Measurements from ENCODE around the gene TTC34.
A peak's percentile ranks its signal among the peaks of the same experiment; 100 is the strongest.

Gene TTC34

GRCh38 chr1:2788506-2789163, 12.9 kb downstream of the TTC34 start:
- 91% methylated on average over 19 of the region's 19 CpGs for WGBS

GRCh38 chr1:2787163-2787911, 14.2 kb downstream of the TTC34 start:
- H3K27me3 ChIP-seq (ENCODE audit: insufficient read depth, low read length): no peaks in the 10 kb centered on the region
- 87% methylated on average over 26 of the region's 26 CpGs for WGBS
- H3K36me3 ChIP-seq (ENCODE audit: insufficient read depth, low read length): no peaks in the 10 kb centered on the region
- no peak overlapping the region for H3K9ac ChIP-seq (ENCODE audit: low read depth, low read length)
- no peaks in the 10 kb centered on the region for H3K4me1 ChIP-seq (ENCODE audit: insufficient read depth, low read length)
- H3K27ac ChIP-seq (ENCODE audit: low read depth, low read length): no peak overlapping the region
- H3K4me3 ChIP-seq (ENCODE audit: low read length): no peak overlapping the region
- H3K9me3 ChIP-seq (ENCODE audit: insufficient read depth, low read depth, low read length): peaks cover 80% of the 10 kb centered on the region

More at GRCh38 chr1:2788506-2789163, 12.9 kb downstream of the TTC34 start:
- H3K4me3 ChIP-seq (ENCODE audit: low read length): peak overlapping the region; percentile 7; the same call in 1 of the 2 replicates
- no peaks in the 10 kb centered on the region for H3K36me3 ChIP-seq (ENCODE audit: insufficient read depth, low read length)
- no peak overlapping the region for H3K9ac ChIP-seq (ENCODE audit: low read depth, low read length)
- no peaks in the 10 kb centered on the region for H3K27me3 ChIP-seq (ENCODE audit: insufficient read depth, low read length)
- peaks cover 80% of the 10 kb centered on the region for H3K9me3 ChIP-seq (ENCODE audit: insufficient read depth, low read depth, low read length)
- H3K27ac ChIP-seq (ENCODE audit: low read depth, low read length): no peak overlapping the region
- H3K4me1 ChIP-seq (ENCODE audit: insufficient read depth, low read length): no peaks in the 10 kb centered on the region

GRCh38 chr1:2786329-2787162, 14.9 kb downstream of the TTC34 start:
- peaks cover 78% of the 10 kb centered on the region for H3K9me3 ChIP-seq (ENCODE audit: insufficient read depth, low read depth, low read length)
- no peak overlapping the region for H3K27ac ChIP-seq (ENCODE audit: low read depth, low read length)
- no peaks in the 10 kb centered on the region for H3K4me1 ChIP-seq (ENCODE audit: insufficient read depth, low read length)
- H3K36me3 ChIP-seq (ENCODE audit: insufficient read depth, low read length): no peaks in the 10 kb centered on the region
- no peak overlapping the region for H3K9ac ChIP-seq (ENCODE audit: low read depth, low read length)
- 82% methylated on average over 27 of the region's 27 CpGs for WGBS
- H3K4me3 ChIP-seq (ENCODE audit: low read length): no peak overlapping the region
- no peaks in the 10 kb centered on the region for H3K27me3 ChIP-seq (ENCODE audit: insufficient read depth, low read length)

GRCh38 chr1:2785631-2786328, 15.7 kb downstream of the TTC34 start:
- peaks cover 79% of the 10 kb centered on the region for H3K9me3 ChIP-seq (ENCODE audit: insufficient read depth, low read depth, low read length)
- no peaks in the 10 kb centered on the region for H3K4me1 ChIP-seq (ENCODE audit: insufficient read depth, low read length)
- no peak overlapping the region for H3K9ac ChIP-seq (ENCODE audit: low read depth, low read length)
- H3K27me3 ChIP-seq (ENCODE audit: insufficient read depth, low read length): no peaks in the 10 kb centered on the region
- no peaks in the 10 kb centered on the region for H3K36me3 ChIP-seq (ENCODE audit: insufficient read depth, low read length)
- H3K4me3 ChIP-seq (ENCODE audit: low read length): no peak overlapping the region
- H3K27ac ChIP-seq (ENCODE audit: low read depth, low read length): no peak overlapping the region
- 92% methylated on average over 23 of the region's 23 CpGs for WGBS

- H3K4me1 ChIP-seq (ENCODE audit: insufficient read depth, low read length): no peaks in the 10 kb centered on the region
- peaks cover 80% of the 10 kb centered on the region for H3K9me3 ChIP-seq (ENCODE audit: insufficient read depth, low read depth, low read length)
- no peak overlapping the region for H3K4me3 ChIP-seq (ENCODE audit: low read length)
- no peak overlapping the region for H3K9ac ChIP-seq (ENCODE audit: low read depth, low read length)
- no peaks in the 10 kb centered on the region for H3K27me3 ChIP-seq (ENCODE audit: insufficient read depth, low read length)
- H3K36me3 ChIP-seq (ENCODE audit: insufficient read depth, low read length): no peaks in the 10 kb centered on the region
- WGBS: 67% methylated on average over 19 of the region's 19 CpGs
- H3K27ac ChIP-seq (ENCODE audit: low read depth, low read length): no peak overlapping the region
Observed at GRCh38 chr1:2784854-2785630, 16.5 kb downstream of the TTC34 start.

- H3K4me3 ChIP-seq (ENCODE audit: low read length): no peak overlapping the region
- H3K27ac ChIP-seq (ENCODE audit: low read depth, low read length): no peak overlapping the region
- no peak overlapping the region for H3K9ac ChIP-seq (ENCODE audit: low read depth, low read length)
- 84% methylated on average over 29 of the region's 30 CpGs for WGBS
- H3K4me1 ChIP-seq (ENCODE audit: insufficient read depth, low read length): no peaks in the 10 kb centered on the region
- peaks cover 91% of the 10 kb centered on the region for H3K9me3 ChIP-seq (ENCODE audit: insufficient read depth, low read depth, low read length)
- no peaks in the 10 kb centered on the region for H3K36me3 ChIP-seq (ENCODE audit: insufficient read depth, low read length)
- no peaks in the 10 kb centered on the region for H3K27me3 ChIP-seq (ENCODE audit: insufficient read depth, low read length)
Observed at GRCh38 chr1:2783435-2784397, 17.8 kb downstream of the TTC34 start.

- Histone ChIP-seq H3K27me3 (ENCODE audit: insufficient read depth, low read length) (no peaks in the 10 kb centered on the region), H3K4me3 (ENCODE audit: low read length) (no peak overlapping the region), H3K36me3 (ENCODE audit: insufficient read depth, low read length) (no peaks in the 10 kb centered on the region), H3K27ac (ENCODE audit: low read depth, low read length) (no peak overlapping the region), H3K4me1 (ENCODE audit: insufficient read depth, low read length) (no peaks in the 10 kb centered on the region), H3K9ac (ENCODE audit: low read depth, low read length) (no peak overlapping the region), H3K9me3 (ENCODE audit: insufficient read depth, low read depth, low read length) (peaks cover 91% of the 10 kb centered on the region)
- WGBS: 89% methylated on average over 5 of the region's 5 CpGs
Observed at GRCh38 chr1:2783069-2783434, 18.4 kb downstream of the TTC34 start.

- Histone ChIP-seq H3K4me3 (ENCODE audit: low read length) (no peak overlapping the region), H3K4me1 (ENCODE audit: insufficient read depth, low read length) (no peaks in the 10 kb centered on the region), H3K36me3 (ENCODE audit: insufficient read depth, low read length) (no peaks in the 10 kb centered on the region), H3K27me3 (ENCODE audit: insufficient read depth, low read length) (no peaks in the 10 kb centered on the region), H3K27ac (ENCODE audit: low read depth, low read length) (no peak overlapping the region), H3K9ac (ENCODE audit: low read depth, low read length) (no peak overlapping the region), H3K9me3 (ENCODE audit: insufficient read depth, low read depth, low read length) (peaks cover 85% of the 10 kb centered on the region)
- WGBS: 63% methylated on average over 2 of the region's 2 CpGs
Observed at GRCh38 chr1:2781627-2782026, 19.9 kb downstream of the TTC34 start.

- Histone ChIP-seq H3K27ac (ENCODE audit: low read depth, low read length) (no peak overlapping the region), H3K4me3 (ENCODE audit: low read length) (no peak overlapping the region), H3K27me3 (ENCODE audit: insufficient read depth, low read length) (no peaks in the 10 kb centered on the region), H3K36me3 (ENCODE audit: insufficient read depth, low read length) (no peaks in the 10 kb centered on the region), H3K4me1 (ENCODE audit: insufficient read depth, low read length) (no peaks in the 10 kb centered on the region), H3K9ac (ENCODE audit: low read depth, low read length) (no peak overlapping the region), H3K9me3 (ENCODE audit: insufficient read depth, low read depth, low read length) (peaks cover 54% of the 10 kb centered on the region)
- 73% methylated on average over 3 of the region's 3 CpGs for WGBS
Observed at GRCh38 chr1:2778220-2778592, 23.3 kb downstream of the TTC34 start.

Data from HUES64 (cell line).